Left ventricle myocardium inferior (tissue), 1 donor: ENCODE data around the gene NCS1. TPM values are rescaled to one million over a fixed set of nuclear protein-coding genes. Genes with fewer than 3 reads are reported as not detected.

ENCODE experiments used
- DNase-seq: peaks from one replicate; pipeline ENCODE4 v3.0.0-alpha.2; 2020
- H3K27ac ChIP-seq: fragments of 200-600 bp; replicated peaks from 2 replicates; pipeline ENCODE4 v1.8.0; 2021
- H3K27me3 ChIP-seq: fragments of 200-600 bp; 2 replicates; pipeline ENCODE4 v1.8.0; 2021; ENCODE audit warnings: low read depth
- H3K36me3 ChIP-seq: fragments of 200-600 bp; 2 replicates; pipeline ENCODE4 v1.8.0; 2021
- H3K4me1 ChIP-seq: fragments of 200-600 bp; 2 replicates; pipeline ENCODE4 v1.8.0; 2021
- H3K4me3 ChIP-seq: fragments of 200-600 bp; 2 replicates; pipeline ENCODE4 v1.8.0; 2021; ENCODE audit warnings: mild to moderate bottlenecking, moderate library complexity
- H3K9me3 ChIP-seq: fragments of 200-600 bp; replicated peaks from 2 replicates; pipeline ENCODE4 v1.8.0; 2021
- CTCF ChIP-seq: fragments of 200-600 bp; IDR thresholded peaks from 2 replicates; pipeline ENCODE4 v1.8.0; 2021; ENCODE audit warnings: antibody characterized with exemption, mild to moderate bottlenecking, borderline replicate concordance
- intact Hi-C: fragments of 100-400 bp; cut with micrococcal nuclease; formaldehyde crosslinking; loops from one replicate; pipeline ENCODE4 v1.11.0; 2022
- total RNA-seq: library from RNA; stranded (reverse); fragmentation: NEBNext Ultra II Directional; extraction: Animal tissue kit (Norgen Biotek cat#: 25700); gene quantifications from one replicate; pipeline ENCODE4 v1.2.1, GENCODE V29; 2021
- donor health status: DM: no; HTN: yes; CAD: no; lungs with severe emphysema.

The NCS1 gene
- total RNA-seq, 1 donor from 2014 or later, result 6.1 TPM

DNA sequence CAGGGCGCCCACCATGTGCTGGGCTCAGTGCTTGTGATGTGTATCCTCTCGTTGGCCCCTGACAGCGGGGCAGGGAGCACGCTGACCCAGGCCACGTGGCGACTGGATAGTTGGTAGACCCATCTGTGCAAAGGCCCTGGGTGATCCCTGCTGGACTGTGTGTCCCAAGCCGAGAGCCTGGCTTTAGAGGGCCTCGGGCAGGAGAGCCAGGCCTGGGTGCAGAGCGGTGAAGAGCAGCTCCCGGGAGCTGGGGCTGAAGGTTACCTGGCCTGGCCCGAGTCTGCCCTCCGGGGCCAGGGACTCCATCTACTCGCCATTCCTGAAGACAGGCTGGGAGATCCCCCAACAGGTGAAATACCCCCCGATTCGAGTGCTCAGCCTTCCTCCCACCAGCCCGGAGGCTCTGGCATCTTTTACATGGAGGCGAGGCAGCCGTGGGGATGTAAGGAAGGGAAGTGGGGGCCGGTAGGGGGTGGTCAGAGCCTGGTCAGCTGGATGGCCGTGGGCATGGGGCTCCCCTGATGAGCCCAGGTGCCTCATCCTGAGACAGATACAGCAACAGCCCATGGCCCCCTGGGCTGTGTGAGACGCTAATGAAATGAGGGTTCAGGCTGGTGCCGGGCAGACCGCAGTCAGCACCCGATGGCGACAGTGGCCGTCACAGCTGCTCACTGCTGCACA is 19.0 kb downstream of the NCS1 start:
- Histone ChIP-seq H3K27me3 (peaks cover 28% of the 10 kb centered on the region), H3K4me3 (no peak overlapping the region), H3K27ac (no peak overlapping the region), H3K9me3 (no peaks in the 10 kb centered on the region), H3K4me1 (peaks cover 7% of the 10 kb centered on the region), H3K36me3 (no peaks in the 10 kb centered on the region)
- intact Hi-C loops, result no loop called here
- TF ChIP-seq CTCF, result no peak
- DNase-seq, result no peak

DNA sequence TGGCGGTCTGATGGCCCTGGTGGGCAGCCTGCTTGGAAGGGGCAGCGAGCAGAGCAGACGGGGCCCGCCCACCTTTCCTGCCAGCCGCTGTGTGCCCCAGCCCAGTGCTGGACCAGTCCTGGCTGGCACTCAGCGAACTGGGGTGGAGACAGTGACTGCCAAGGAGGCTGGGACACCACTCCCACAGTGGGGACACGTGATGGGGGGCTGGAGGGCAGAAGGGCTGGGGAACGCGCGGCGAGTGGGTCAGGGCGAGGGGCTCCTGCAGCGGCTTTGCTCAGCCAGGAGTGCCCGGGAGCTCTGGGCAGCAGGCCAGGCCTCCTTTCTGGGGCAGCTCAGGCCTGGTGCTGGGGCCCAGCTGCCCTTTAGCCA is 19.5 kb downstream of the NCS1 start:
- DNase-seq, result no peak
- Histone ChIP-seq H3K4me1 (peaks cover 12% of the 10 kb centered on the region), H3K36me3 (no peaks in the 10 kb centered on the region), H3K9me3 (no peaks in the 10 kb centered on the region), H3K4me3 (no peak overlapping the region), H3K27me3 (peaks cover 28% of the 10 kb centered on the region), H3K27ac (no peak overlapping the region)
- no peak for TF ChIP-seq CTCF
- intact Hi-C loops, result no loop called here

GRCh38 chr9:130192382-130192999 is 20.3 kb downstream of the NCS1 start:
- Histone ChIP-seq H3K4me3 (no peak overlapping the region), H3K36me3 (no peaks in the 10 kb centered on the region), H3K4me1 (peaks cover 7% of the 10 kb centered on the region), H3K27ac (no peak overlapping the region), H3K27me3 (peaks cover 28% of the 10 kb centered on the region), H3K9me3 (no peaks in the 10 kb centered on the region)
- TF ChIP-seq CTCF, result no peak
- intact Hi-C loops, result no loop called here
- DNase-seq, result no peak

DNA sequence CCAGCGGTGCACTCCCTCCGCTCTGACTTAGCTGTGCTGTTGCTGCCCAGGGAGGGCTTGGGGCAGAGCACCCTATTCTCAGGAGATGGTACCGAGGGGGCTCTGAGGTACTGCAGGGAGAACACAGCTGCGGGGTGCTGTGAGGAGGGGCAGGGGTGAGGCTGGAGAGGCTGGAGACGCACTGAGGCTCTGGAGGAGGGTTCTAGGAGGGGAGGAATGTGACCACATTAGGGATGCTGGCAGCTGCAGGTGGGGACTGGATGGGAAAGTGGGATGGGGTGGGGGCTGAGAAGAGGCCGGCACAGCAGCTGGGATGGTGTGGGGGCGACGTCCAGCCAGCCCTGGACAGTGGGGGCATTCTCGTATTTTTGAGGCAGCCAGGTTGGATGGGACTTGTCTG is 20.9 kb downstream of the NCS1 start:
- intact Hi-C loops, result no loop called here
- Histone ChIP-seq H3K4me3 (no peak overlapping the region), H3K9me3 (no peaks in the 10 kb centered on the region), H3K27ac (no peak overlapping the region), H3K27me3 (peaks cover 28% of the 10 kb centered on the region), H3K4me1 (peaks cover 12% of the 10 kb centered on the region), H3K36me3 (no peaks in the 10 kb centered on the region)
- TF ChIP-seq CTCF, result no peak
- no peak for DNase-seq

DNA sequence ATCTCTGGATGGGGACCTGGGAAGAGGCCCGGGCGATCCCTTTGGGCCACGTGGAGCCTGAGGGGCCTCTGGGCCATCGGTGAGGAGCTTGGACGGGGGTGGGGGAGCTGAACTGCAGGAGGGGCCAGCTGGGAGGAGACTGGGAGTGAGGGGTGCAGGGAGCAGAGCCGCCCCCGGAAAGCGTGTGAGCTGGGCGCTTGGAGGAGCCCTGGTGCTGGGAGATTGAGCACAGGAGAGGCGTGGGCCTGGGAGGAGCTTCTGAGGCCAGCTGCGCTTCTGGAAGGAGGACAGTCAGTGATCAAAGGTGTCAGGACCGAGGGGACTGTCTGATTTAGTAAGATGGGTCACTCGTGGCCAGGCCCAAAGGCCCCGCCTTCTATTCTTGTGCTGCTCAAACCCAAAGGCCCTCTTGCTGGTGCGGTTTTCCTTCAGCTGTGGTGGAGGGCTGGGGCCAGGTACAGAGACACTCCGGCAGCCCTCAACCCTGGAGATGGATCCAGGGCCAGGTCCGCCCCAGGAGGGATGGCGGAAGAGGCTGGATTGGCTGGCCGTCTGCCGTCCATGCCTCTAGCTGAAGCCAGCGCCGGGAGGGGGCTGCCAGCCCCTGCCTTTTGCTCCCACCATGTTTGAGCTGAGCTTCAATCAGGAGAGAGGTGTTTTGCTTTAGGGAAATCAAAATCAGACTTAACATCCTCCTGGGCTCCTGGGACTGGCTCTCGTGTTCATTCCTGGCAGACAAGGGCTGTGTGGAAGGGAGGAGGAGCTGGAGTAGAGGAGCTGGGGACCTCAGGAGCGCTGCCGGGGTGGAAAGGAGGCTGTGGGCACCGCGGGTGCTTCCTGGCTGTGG is 21.6 kb downstream of the NCS1 start:
- no peak for TF ChIP-seq CTCF
- Histone ChIP-seq H3K27ac (no peak overlapping the region), H3K9me3 (no peaks in the 10 kb centered on the region), H3K27me3 (peaks cover 28% of the 10 kb centered on the region), H3K4me1 (peaks cover 15% of the 10 kb centered on the region), H3K36me3 (no peaks in the 10 kb centered on the region), H3K4me3 (no peak overlapping the region)
- intact Hi-C loops, result no loop called here
- no peak for DNase-seq
